ENCODE results near the gene NXPH4. TPM values are rescaled to one million over a fixed set of nuclear protein-coding genes. Genes with fewer than 3 reads are reported as not detected.

Gene NXPH4
- total RNA-seq, 1 donor from 2014 or later = 0.82 TPM

- H3K4me3 Mint-ChIP-seq (ENCODE audit: low read depth) = no peak overlapping the region
- no peaks in the 10 kb centered on the region for H3K36me3 Mint-ChIP-seq (ENCODE audit: low read depth)
- peaks cover 82% of the 10 kb centered on the region for H3K27me3 Mint-ChIP-seq (ENCODE audit: low read depth)
- H3K27ac Mint-ChIP-seq = no peak overlapping the region
- DNase-seq (ENCODE audit: low spot score) = no peak
- no peaks in the 10 kb centered on the region for H3K9me3 Mint-ChIP-seq
- peaks cover 41% of the 10 kb centered on the region for H3K4me1 Mint-ChIP-seq (ENCODE audit: low read depth)
- intact Hi-C loops (cut with micrococcal nuclease) = no loop called here
Observed at GRCh38 chr12:57219205-57219992, 2.8 kb downstream of the NXPH4 start.

DNA sequence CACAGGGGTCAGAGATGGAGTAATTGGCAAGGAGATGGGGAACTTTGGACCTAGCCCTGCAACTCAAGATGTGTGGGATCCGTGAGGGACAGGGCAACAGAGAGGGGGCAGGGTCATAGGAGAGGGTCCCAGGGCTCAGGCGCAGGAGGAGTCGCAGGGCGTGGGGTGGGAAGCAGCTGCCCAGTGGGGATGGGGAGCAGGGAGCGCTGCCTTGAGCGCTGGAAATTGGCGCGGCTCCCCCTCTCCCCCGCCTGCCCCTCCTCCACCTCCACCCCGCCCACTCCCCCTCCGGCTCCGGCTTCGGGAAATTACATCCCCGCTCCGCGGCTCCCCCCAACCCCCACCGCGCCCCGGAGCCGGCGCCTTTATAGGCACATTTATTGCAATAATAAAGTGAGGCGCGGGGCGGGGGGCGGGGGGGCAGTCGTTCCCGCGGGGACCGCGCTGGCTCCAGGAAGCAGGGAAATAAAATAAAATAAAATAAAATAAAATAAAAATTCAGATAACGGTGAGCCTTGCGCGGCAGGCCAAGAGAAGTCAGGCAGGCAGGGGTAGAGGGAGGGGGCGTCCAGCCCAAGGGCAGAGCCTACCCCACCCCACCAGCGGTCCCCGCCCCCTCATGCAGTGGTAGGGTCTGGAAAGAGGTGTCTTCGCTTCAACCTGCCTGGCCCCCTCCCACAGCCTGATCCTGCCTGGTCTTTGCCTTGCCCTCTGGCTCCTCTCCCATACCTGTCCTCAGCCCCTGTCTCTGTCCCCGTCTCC, 3.6 kb downstream of the NXPH4 start:
- H3K36me3 Mint-ChIP-seq (ENCODE audit: low read depth) = no peaks in the 10 kb centered on the region
- H3K27me3 Mint-ChIP-seq (ENCODE audit: low read depth) = peaks cover 77% of the 10 kb centered on the region
- H3K4me1 Mint-ChIP-seq (ENCODE audit: low read depth) = peaks cover 36% of the 10 kb centered on the region
- intact Hi-C loops (cut with micrococcal nuclease) = no loop called here
- no peaks in the 10 kb centered on the region for H3K9me3 Mint-ChIP-seq
- no peak overlapping the region for H3K27ac Mint-ChIP-seq
- H3K4me3 Mint-ChIP-seq (ENCODE audit: low read depth) = no peak overlapping the region
- DNase-seq (ENCODE audit: low spot score) = no peak

GRCh38 chr12:57220770-57221168, 4.2 kb downstream of the NXPH4 start:
- no peak overlapping the region for H3K27ac Mint-ChIP-seq
- H3K27me3 Mint-ChIP-seq (ENCODE audit: low read depth) = peaks cover 75% of the 10 kb centered on the region
- no peaks in the 10 kb centered on the region for H3K9me3 Mint-ChIP-seq
- H3K4me3 Mint-ChIP-seq (ENCODE audit: low read depth) = no peak overlapping the region
- peaks cover 35% of the 10 kb centered on the region for H3K4me1 Mint-ChIP-seq (ENCODE audit: low read depth)
- DNase-seq (ENCODE audit: low spot score) = no peak
- no peaks in the 10 kb centered on the region for H3K36me3 Mint-ChIP-seq (ENCODE audit: low read depth)
- intact Hi-C loops (cut with micrococcal nuclease) = no loop called here

GRCh38 chr12:57221169-57221917, 4.7 kb downstream of the NXPH4 start:
- Mint-ChIP-seq H3K4me1 (ENCODE audit: low read depth) (peaks cover 36% of the 10 kb centered on the region), H3K27ac (no peak overlapping the region), H3K9me3 (no peaks in the 10 kb centered on the region), H3K4me3 (ENCODE audit: low read depth) (no peak overlapping the region), H3K27me3 (ENCODE audit: low read depth) (peaks cover 74% of the 10 kb centered on the region), H3K36me3 (ENCODE audit: low read depth) (no peaks in the 10 kb centered on the region)
- DNase-seq (ENCODE audit: low spot score) = no peak
- intact Hi-C loops (cut with micrococcal nuclease) = no loop called here

DNA sequence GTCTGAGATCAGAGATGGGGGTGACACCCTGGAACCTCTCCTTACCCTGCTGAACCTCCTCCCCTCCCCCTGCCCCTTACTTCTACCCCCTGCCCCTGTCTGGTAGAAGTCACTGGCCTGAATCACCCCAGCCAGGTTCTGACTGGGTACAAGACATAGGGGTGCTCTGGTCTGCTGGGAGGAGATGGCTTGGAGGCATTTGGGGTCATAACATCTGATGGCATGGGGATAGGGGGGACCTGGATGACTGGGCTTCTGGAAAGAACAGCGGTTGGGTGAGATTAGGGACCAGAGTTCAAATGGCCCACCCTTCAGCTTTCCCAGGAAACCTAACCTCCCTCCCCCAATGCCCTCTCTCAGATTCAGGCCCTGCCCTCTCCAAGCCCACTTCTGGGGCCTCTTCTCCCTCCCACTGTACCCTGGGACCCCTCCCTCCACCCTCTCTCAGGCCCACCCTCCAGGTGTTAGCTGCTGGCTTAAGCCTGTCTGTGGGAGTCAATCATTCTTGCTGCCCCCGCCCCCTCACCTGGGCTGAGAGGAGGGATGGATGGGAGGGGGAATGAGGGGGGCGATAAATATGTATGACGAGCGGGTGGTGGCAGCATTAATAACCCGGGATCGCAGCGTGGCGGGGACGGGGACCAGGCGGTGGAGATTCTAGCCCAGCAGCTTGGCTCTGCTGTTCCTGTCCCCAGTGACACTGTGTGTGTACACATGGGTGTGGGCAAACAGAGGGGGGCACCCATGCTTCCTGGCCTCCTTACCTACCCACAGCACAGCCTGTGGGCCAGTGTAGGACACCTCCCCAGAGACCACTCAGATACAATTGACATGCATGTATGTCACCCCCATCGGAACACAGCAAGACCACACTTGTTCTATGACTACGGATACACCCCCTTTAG, 5.9 kb downstream of the NXPH4 start:
- peaks cover 73% of the 10 kb centered on the region for H3K27me3 Mint-ChIP-seq (ENCODE audit: low read depth)
- DNase-seq (ENCODE audit: low spot score) = no peak
- H3K9me3 Mint-ChIP-seq = no peaks in the 10 kb centered on the region
- no peak overlapping the region for H3K27ac Mint-ChIP-seq
- no peak overlapping the region for H3K4me3 Mint-ChIP-seq (ENCODE audit: low read depth)
- peaks cover 41% of the 10 kb centered on the region for H3K4me1 Mint-ChIP-seq (ENCODE audit: low read depth)
- intact Hi-C loops (cut with micrococcal nuclease) = no loop called here
- no peaks in the 10 kb centered on the region for H3K36me3 Mint-ChIP-seq (ENCODE audit: low read depth)

DNA sequence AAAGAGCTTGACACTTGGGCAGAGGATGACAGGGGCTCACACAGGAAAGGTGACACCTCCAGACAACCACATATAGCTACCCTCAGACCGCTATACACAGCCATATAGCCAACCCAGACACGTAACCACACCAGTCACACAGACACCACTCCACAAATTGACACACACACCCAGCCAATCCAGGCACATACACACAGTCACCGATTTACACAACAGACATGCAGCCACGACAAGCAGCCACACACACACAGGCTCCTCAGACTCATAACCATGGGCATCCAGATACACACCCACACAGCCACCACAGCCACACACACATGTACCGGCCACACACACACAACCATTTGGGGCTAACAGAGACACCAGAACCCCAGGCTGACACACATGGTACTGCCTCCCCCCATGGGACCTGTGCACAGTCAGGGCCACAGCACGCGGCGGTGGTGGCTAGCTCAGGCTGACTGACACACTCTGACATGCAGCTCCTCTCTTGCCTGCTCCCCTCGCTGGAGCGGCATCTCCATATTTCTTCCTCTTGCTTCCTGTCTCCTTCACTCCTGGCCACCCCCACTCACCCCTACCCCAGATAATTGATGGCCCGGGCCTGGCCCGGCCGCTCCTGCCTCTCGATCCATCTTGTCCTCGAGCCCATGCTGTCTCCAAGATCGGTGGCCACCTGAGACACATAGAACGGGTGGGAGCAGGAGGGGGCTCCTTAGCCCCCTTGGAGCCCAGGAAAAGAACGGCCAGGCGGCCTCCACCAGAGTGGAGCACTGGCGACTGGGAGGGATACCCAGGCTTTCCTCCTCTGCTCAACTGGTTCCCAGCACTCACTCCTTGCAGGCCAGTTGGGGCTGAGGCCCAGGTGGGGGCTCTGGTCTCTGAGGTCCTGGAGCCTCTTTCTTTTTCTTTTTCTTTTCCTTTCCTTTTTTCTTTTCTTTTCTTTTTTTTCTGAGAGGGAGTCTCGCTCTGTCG, 6.9 kb downstream of the NXPH4 start:
- Mint-ChIP-seq H3K36me3 (ENCODE audit: low read depth) (no peaks in the 10 kb centered on the region), H3K9me3 (no peaks in the 10 kb centered on the region), H3K4me3 (ENCODE audit: low read depth) (no peak overlapping the region), H3K27ac (no peak overlapping the region), H3K4me1 (ENCODE audit: low read depth) (peaks cover 46% of the 10 kb centered on the region), H3K27me3 (ENCODE audit: low read depth) (peaks cover 65% of the 10 kb centered on the region)
- intact Hi-C loops (cut with micrococcal nuclease) = loop anchor here (2.0 kb wide), 1 partner anchor 15 kb away; no protein-coding TSS in a partner anchor
- no peak for DNase-seq (ENCODE audit: low spot score)

DNA sequence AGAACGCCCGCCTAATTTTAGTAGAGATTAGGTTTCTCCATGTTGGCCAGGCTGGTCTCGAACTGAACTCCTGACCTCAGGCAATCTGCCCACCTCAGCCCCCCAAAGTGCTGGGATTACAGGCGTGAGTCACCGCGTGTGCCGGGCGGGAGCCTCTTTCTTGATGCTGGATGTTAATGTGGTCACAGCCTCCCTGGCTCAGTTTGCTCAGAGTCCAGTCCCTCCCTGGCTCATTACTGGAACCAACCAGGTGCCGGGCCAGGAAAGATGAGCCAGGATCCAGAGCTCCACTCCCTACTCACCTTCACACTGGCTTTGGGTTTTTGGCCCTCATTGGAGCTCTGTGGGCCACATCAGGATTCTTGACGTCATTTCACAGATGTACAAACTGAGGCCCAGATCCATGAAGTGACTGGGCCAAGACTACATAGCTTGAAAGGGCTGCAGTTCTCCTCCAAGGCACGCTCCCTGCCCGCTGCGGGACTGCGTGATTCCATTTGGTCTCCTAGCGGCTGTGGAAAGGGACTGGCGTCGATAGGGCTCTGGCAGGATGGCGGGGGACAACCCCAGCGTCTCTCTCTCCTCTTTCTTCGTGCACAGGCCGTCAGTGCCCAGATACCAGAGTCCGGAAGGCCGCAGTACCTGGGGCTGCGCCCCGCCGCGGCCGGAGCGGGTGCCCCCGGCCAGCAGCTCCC, 7.8 kb downstream of the NXPH4 start:
- Mint-ChIP-seq H3K4me3 (ENCODE audit: low read depth) (no peak overlapping the region), H3K4me1 (ENCODE audit: low read depth) (peaks cover 54% of the 10 kb centered on the region)
- DNase-seq (ENCODE audit: low spot score) = no peak

DNA sequence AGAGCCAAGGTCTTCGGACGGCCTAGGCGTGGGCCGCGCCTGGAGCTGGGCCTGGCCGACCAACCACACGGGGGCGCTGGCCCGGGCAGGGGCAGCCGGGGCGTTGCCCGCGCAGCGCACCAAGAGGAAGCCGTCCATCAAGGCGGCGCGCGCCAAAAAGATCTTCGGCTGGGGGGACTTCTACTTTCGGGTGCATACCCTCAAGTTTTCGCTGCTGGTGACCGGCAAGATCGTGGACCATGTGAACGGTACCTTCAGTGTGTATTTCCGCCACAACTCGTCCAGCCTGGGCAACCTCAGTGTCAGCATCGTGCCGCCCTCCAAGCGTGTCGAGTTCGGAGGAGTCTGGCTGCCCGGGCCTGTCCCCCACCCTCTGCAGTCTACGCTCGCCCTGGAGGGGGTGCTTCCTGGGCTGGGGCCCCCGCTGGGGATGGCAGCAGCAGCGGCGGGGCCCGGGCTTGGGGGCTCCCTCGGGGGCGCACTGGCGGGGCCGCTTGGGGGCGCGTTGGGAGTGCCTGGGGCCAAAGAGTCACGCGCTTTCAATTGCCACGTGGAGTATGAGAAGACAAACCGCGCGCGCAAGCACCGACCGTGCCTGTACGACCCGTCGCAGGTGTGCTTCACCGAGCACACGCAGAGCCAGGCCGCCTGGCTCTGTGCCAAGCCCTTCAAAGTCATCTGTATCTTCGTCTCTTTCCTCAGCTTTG, 8.5 kb downstream of the NXPH4 start:
- H3K4me3 Mint-ChIP-seq (ENCODE audit: low read depth) = peak overlapping the region; percentile 41
- peaks cover 50% of the 10 kb centered on the region for H3K27me3 Mint-ChIP-seq (ENCODE audit: low read depth)
- intact Hi-C loops (cut with micrococcal nuclease) = loop anchor here (1.0 to 5.0 kb wide), 4 partner anchors 8 to 407 kb away; partner anchors contain the start of genes B4GALNT1 and NAB2
- DNase-seq (ENCODE audit: low spot score) = peak; percentile 51
- no peaks in the 10 kb centered on the region for H3K9me3 Mint-ChIP-seq
- H3K4me1 Mint-ChIP-seq (ENCODE audit: low read depth) = peaks cover 54% of the 10 kb centered on the region
- H3K36me3 Mint-ChIP-seq (ENCODE audit: low read depth) = peaks cover 6% of the 10 kb centered on the region
- no peak overlapping the region for H3K27ac Mint-ChIP-seq

More for the DNA sequence above, 7.8 kb downstream of the NXPH4 start:
- Mint-ChIP-seq H3K9me3 (no peaks in the 10 kb centered on the region), H3K27ac (no peak overlapping the region), H3K27me3 (ENCODE audit: low read depth) (peaks cover 56% of the 10 kb centered on the region), H3K36me3 (ENCODE audit: low read depth) (no peaks in the 10 kb centered on the region)
- intact Hi-C loops (cut with micrococcal nuclease) = loop anchor here (2.0 kb wide), 1 partner anchor 14 kb away; no protein-coding TSS in a partner anchor

- Mint-ChIP-seq H3K4me3 (ENCODE audit: low read depth) (peak overlapping the region; percentile 17), H3K36me3 (ENCODE audit: low read depth) (peaks cover 12% of the 10 kb centered on the region), H3K27me3 (ENCODE audit: low read depth) (peaks cover 47% of the 10 kb centered on the region), H3K27ac (no peak overlapping the region), H3K4me1 (ENCODE audit: low read depth) (peaks cover 57% of the 10 kb centered on the region), H3K9me3 (no peaks in the 10 kb centered on the region)
- no peak for DNase-seq (ENCODE audit: low spot score)
- intact Hi-C loops (cut with micrococcal nuclease) = loop anchor here (1.0 to 5.0 kb wide), 4 partner anchors 8 to 407 kb away; partner anchors contain the start of genes B4GALNT1 and NAB2
Observed at GRCh38 chr12:57225680-57226210, 9.2 kb downstream of the NXPH4 start.

Data from activated T-helper 2 cell treated with anti-CD3 and anti-CD28 coated beads, Interferon-gamma antibody, Interleukin-2, Interleukin-4, amounts not matched to agents 10 μg/mL and 5 μg/mL and 100 μg/mL, durations not matched to agents 14 hours and 24 hours and 36 hours (primary cell).